IMR-90 (cell line): ENCODE results near the gene HGF. TPM values are rescaled to one million over a fixed set of nuclear protein-coding genes. Genes with fewer than 3 reads are reported as not detected.
"Not testable (repeated sequence)": the region's sequence is repeated elsewhere in the genome, so short reads cannot be mapped to it uniquely, and the experiment has no call there.

Experiments used
- ATAC-seq: fragments of 200-7000 bp; cut with Tn5 transposase; 2 replicates; pipeline ENCODE4 v1.9.1; 2020; ENCODE audit warnings: low read depth, mild to moderate bottlenecking, moderate library complexity
- BruUV-seq: library from RNA; stranded (reverse); fragments of 400-500 nt; replicated peaks from 2 replicates; lab custom pipeline; 2021; lab: Mats Ljungman, UMichigan
- CTCF ChIA-PET: fragments of 300-600 bp; formaldehyde crosslinking; extraction: SDS; loops from one replicate; lab custom pipeline; 2021; ENCODE audit warnings: antibody characterized with exemption; lab: Yijun Ruan, JAX
- POLR2A ChIA-PET: fragments of 300-600 bp; sonication (Branson Sonifier 250); formaldehyde crosslinking; loops from one replicate; lab custom pipeline; 2022; ENCODE audit warnings: antibody characterized with exemption; ENCODE audit not compliant: unreplicated experiment; lab: Charles Lee
- DNase-seq: peaks from one replicate; pipeline ENCODE4 v3.0.0; 2013
- H2AFZ ChIP-seq: replicated peaks from 2 replicates; pipeline ENCODE3; 2013; ENCODE audit warnings: low read length, mild to moderate bottlenecking; ENCODE audit not compliant: poor library complexity
- H2AK5ac ChIP-seq: 2 replicates; pipeline ENCODE4 v1.6.1; 2013; ENCODE audit warnings: low read depth, low read length, inconsistent platforms
- H2AK9ac ChIP-seq: replicated peaks from 2 replicates; pipeline ENCODE3; 2013; ENCODE audit warnings: mild to moderate bottlenecking, low read depth, low read length, moderate library complexity; ENCODE audit not compliant: poor library complexity
- H2BK120ac ChIP-seq: 2 replicates; pipeline ENCODE4 v1.6.1; 2013; ENCODE audit warnings: low read depth, low read length, inconsistent platforms
- H2BK15ac ChIP-seq: 3 replicates; pipeline ENCODE4 v1.6.1; 2013; ENCODE audit warnings: low read depth, low read length, inconsistent platforms
- H2BK20ac ChIP-seq: 2 replicates; pipeline ENCODE4 v1.6.1; 2013; ENCODE audit warnings: low read depth, mild to moderate bottlenecking, inconsistent platforms, low read length, moderate library complexity
- H2BK5ac ChIP-seq: 2 replicates; pipeline ENCODE4 v1.6.1; 2013; ENCODE audit warnings: mild to moderate bottlenecking, low read depth, low read length, inconsistent platforms; ENCODE audit not compliant: poor library complexity, severe bottlenecking
- H3K14ac ChIP-seq: replicated peaks from 2 replicates; pipeline ENCODE4 v1.6.1; 2013; ENCODE audit warnings: low read depth, low read length, inconsistent platforms
- H3K18ac ChIP-seq: 2 replicates; pipeline ENCODE4 v1.6.1; 2013; ENCODE audit warnings: low read depth, low read length, control low read depth
- H3K23ac ChIP-seq: 2 replicates; pipeline ENCODE4 v1.6.1; 2013; ENCODE audit warnings: low read depth, low read length, inconsistent platforms
- H3K27ac ChIP-seq: 2 replicates; pipeline ENCODE4 v1.5.1; 2013; ENCODE audit warnings: mild to moderate bottlenecking, control low read depth, low read length; ENCODE audit not compliant: insufficient read depth
- H3K27me3 ChIP-seq: 2 replicates; pipeline ENCODE4 v1.6.1; 2013; ENCODE audit warnings: low read length; ENCODE audit not compliant: control insufficient read depth, insufficient read depth
- H3K36me3 ChIP-seq: 2 replicates; pipeline ENCODE4 v1.6.1; 2013; ENCODE audit warnings: low read length, mixed read lengths; ENCODE audit not compliant: control insufficient read depth, insufficient read depth
- H3K4ac ChIP-seq: 2 replicates; pipeline ENCODE4 v1.6.1; 2013; ENCODE audit warnings: low read depth, low read length, inconsistent platforms
- H3K4me1 ChIP-seq: 2 replicates; pipeline ENCODE4 v1.6.1; 2013; ENCODE audit warnings: low read length, mixed read lengths; ENCODE audit not compliant: control insufficient read depth, insufficient read depth
- H3K4me2 ChIP-seq: 2 replicates; pipeline ENCODE4 v1.6.1; 2013; ENCODE audit warnings: low read depth, mild to moderate bottlenecking, control low read depth, low read length, moderate library complexity
- H3K4me3 ChIP-seq: 2 replicates; pipeline ENCODE4 v1.5.1; 2013; ENCODE audit warnings: low read depth, mild to moderate bottlenecking, control low read depth, low read length, moderate library complexity; ENCODE audit not compliant: insufficient read depth
- H3K56ac ChIP-seq: 2 replicates; pipeline ENCODE4 v1.6.1; 2013; ENCODE audit warnings: low read length, inconsistent platforms; ENCODE audit not compliant: insufficient read depth; ENCODE audit errors: extremely low read depth
- H3K79me1 ChIP-seq, 2 experiments: 2 replicates each; pipeline ENCODE4 v1.6.1; 2013; ENCODE audit warnings: low read length in 2 of 2, inconsistent platforms in 1 of 2, low read depth in 1 of 2
- H3K9ac ChIP-seq: 2 replicates; pipeline ENCODE4 v1.6.1; 2013; ENCODE audit warnings: low read depth, low read length, control low read depth
- H3K9me1 ChIP-seq: 2 replicates; pipeline ENCODE4 v1.6.1; 2013; ENCODE audit warnings: low read length, inconsistent platforms; ENCODE audit not compliant: insufficient read depth
- H3K9me3 ChIP-seq: 2 replicates; pipeline ENCODE4 v1.6.1; 2013; ENCODE audit warnings: low read length; ENCODE audit not compliant: control insufficient read depth, insufficient read depth
- H4K20me1 ChIP-seq: 2 replicates; pipeline ENCODE4 v1.6.1; 2013; ENCODE audit warnings: low read length, inconsistent platforms; ENCODE audit not compliant: insufficient read depth
- H4K5ac ChIP-seq: 2 replicates; pipeline ENCODE4 v1.6.1; 2013; ENCODE audit warnings: mild to moderate bottlenecking, low read depth, low read length, control low read depth
- H4K8ac ChIP-seq, 2 experiments: 2 replicates each; pipeline ENCODE4 v1.6.1; 2013; ENCODE audit warnings: low read depth in 2 of 2, low read length in 2 of 2, control low read depth in 1 of 2, inconsistent platforms in 1 of 2
- H4K91ac ChIP-seq: 2 replicates; pipeline ENCODE4 v1.6.1; 2013; ENCODE audit warnings: low read depth, low read length, inconsistent platforms; ENCODE audit not compliant: insufficient read depth
- FOS ChIP-seq: fragments of 150-350 bp; IDR thresholded peaks from 2 replicates; pipeline ENCODE4 v1.6.1; 2016; ENCODE audit warnings: low read depth, low read length
- MAZ ChIP-seq: IDR thresholded peaks from 2 replicates; pipeline ENCODE4 v1.6.1; 2012; ENCODE audit warnings: low read depth, mild to moderate bottlenecking, low read length, improper control_type of control experiment, moderate library complexity, borderline replicate concordance
- NFE2L2 ChIP-seq: fragments of 150-350 bp; IDR thresholded peaks from 2 replicates; pipeline ENCODE4 v1.6.1; 2016; ENCODE audit warnings: low read depth, mild to moderate bottlenecking, low read length
- RAD21 ChIP-seq: IDR thresholded peaks from 2 replicates; pipeline ENCODE4 v1.6.1; 2012; ENCODE audit warnings: low read length, improper control_type of control experiment
- RFX5 ChIP-seq: IDR thresholded peaks from 2 replicates; pipeline ENCODE4 v1.8.0; 2012; ENCODE audit warnings: low read depth, mild to moderate bottlenecking, low read length, moderate library complexity
- USF2 ChIP-seq: fragments of 150-350 bp; IDR thresholded peaks from 2 replicates; pipeline ENCODE4 v1.6.1; 2017; ENCODE audit warnings: mild to moderate bottlenecking, antibody characterized with exemption, low read length, low read depth
- WGBS, 2 experiments: methylation state at CpG; one replicate each; pipeline versions ENCODE4 v1.1.5 to v1.1.7; 2013; ENCODE audit warnings: missing lambda C conversion rate in 2 of 2; ENCODE audit not compliant: insufficient read length in 1 of 2; ENCODE audit errors: extremely low coverage in 2 of 2; 5-methylcytosine and 5-hydroxymethylcytosine counted together
- dilution Hi-C: fragments of 300-500 bp; cut with HindIII; formaldehyde crosslinking; loops from one replicate; pipeline ENCODE4 v1.14.3; 2018; ENCODE audit warnings: low sequenced_read_pairs; ENCODE audit not compliant: unreplicated experiment
- in situ Hi-C: fragments of 300-500 bp; cut with MboI; formaldehyde crosslinking; loops from 3 replicates; pipeline ENCODE4 v1.14.3; 2019; ENCODE audit warnings: low sequenced_read_pairs, inconsistent platforms, mixed read lengths
- intact Hi-C: fragments of 100-400 bp; cut with micrococcal nuclease; formaldehyde crosslinking; loops from 2 replicates; pipeline ENCODE4 v1.10.0; 2022
- polyA plus RNA-seq, 3 experiments: library from polyadenylated mRNA; depleted of rRNA; stranded (reverse); fragments of >200 nt; gene quantifications; 2 replicates each; pipeline ENCODE4 v1.2.3, GENCODE V29; 2012; ENCODE audit warnings: low replicate concordance in 1 of 3
- total RNA-seq: library from RNA; depleted of rRNA; stranded (reverse); fragments of >200 nt; gene quantifications from 2 replicates; pipeline ENCODE4 v1.2.3, GENCODE V29; 2012

The HGF gene
- total and polyA plus RNA-seq, 2 of the 4 experiments (the other 2 are of a cell fraction): 16.8 to 50.9 TPM

- TF ChIP-seq USF2: no peak
- no peak for TF ChIP-seq FOS
- TF ChIP-seq MAZ: no peak
- TF ChIP-seq RAD21: no peak
- no peak for TF ChIP-seq RFX5
- TF ChIP-seq NFE2L2: no peak
These were observed 46.5 kb upstream of the HGF start (continued) for GRCh38 chr7:81816312-81816711.

- ATAC-seq, H3K27me3 ChIP-seq, in situ Hi-C loops, BruUV-seq, H3K9me1 ChIP-seq, H3K27ac ChIP-seq, H3K14ac ChIP-seq, CTCF ChIA-PET, POLR2A ChIA-PET, H2AK9ac ChIP-seq, H4K20me1 ChIP-seq, H3K4me2 ChIP-seq, H2BK15ac ChIP-seq, H3K79me1 ChIP-seq, H2AK5ac ChIP-seq, H4K8ac ChIP-seq, H3K36me3 ChIP-seq, H2BK120ac ChIP-seq, H3K56ac ChIP-seq, H2BK5ac ChIP-seq, H2AFZ ChIP-seq, H3K23ac ChIP-seq, intact Hi-C loops, H4K91ac ChIP-seq, H3K9ac ChIP-seq, H3K18ac ChIP-seq, H3K4me1 ChIP-seq, DNase-seq, H4K5ac ChIP-seq, H3K4ac ChIP-seq, H3K4me3 ChIP-seq, H3K9me3 ChIP-seq, dilution Hi-C loops, H2BK20ac ChIP-seq: not testable (repeated sequence)
- no CpG with 5 or more reads among the region's 3 CpGs for WGBS, 2 experiments
These were observed 43.1 kb upstream of the HGF start for GRCh38 chr7:81812866-81813476.
